MV-4-11 (cell line): ENCODE measurements around the gene PPARGC1A.
A peak's percentile ranks its signal among the peaks of the same experiment; 100 is the strongest.

Experiments used
- DNase-seq: peaks from one replicate; lab custom pipeline; 2025; lab: John Stamatoyannopoulos, UW

PPARGC1A gene

GRCh38 chr4:23889814-23890341 is at the start of gene PPARGC1A:
Gene PPARGC1A, minus strand, starts transcription at chr4:23890047. Its CDS starts 90 bp downstream, at chr4:23889957.
- DNase-seq: no peak

GRCh38 chr4:23938796-23939195 is 48.9 kb upstream of the PPARGC1A start:
- DNase-seq: no peak

- no peak for DNase-seq
These were observed 47.3 kb upstream of the PPARGC1A start for GRCh38 chr4:23937173-23937572.

GRCh38 chr4:23934915-23935314 is 45.1 kb upstream of the PPARGC1A start:
- DNase-seq: peak; percentile 72

GRCh38 chr4:23934223-23934622 is 44.4 kb upstream of the PPARGC1A start:
- no peak for DNase-seq

GRCh38 chr4:23932901-23933308 is 43.1 kb upstream of the PPARGC1A start:
- no peak for DNase-seq

GRCh38 chr4:23932186-23932585 is 42.3 kb upstream of the PPARGC1A start:
- DNase-seq: no peak

GRCh38 chr4:23931489-23931830 is 41.6 kb upstream of the PPARGC1A start:
- no peak for DNase-seq

- DNase-seq: no peak
These were observed 41.1 kb upstream of the PPARGC1A start for GRCh38 chr4:23930750-23931488.

- no peak for DNase-seq
These were observed 39.4 kb upstream of the PPARGC1A start for GRCh38 chr4:23929248-23929647.

- no peak for DNase-seq
These were observed 34.7 kb upstream of the PPARGC1A start for GRCh38 chr4:23924556-23924955.

GRCh38 chr4:23923840-23924239 is 34.0 kb upstream of the PPARGC1A start:
- DNase-seq: no peak

- no peak for DNase-seq
These were observed 33.3 kb upstream of the PPARGC1A start for GRCh38 chr4:23923141-23923540.

- no peak for DNase-seq
These were observed 32.8 kb upstream of the PPARGC1A start for GRCh38 chr4:23922541-23923111.

GRCh38 chr4:23922013-23922412 is 32.2 kb upstream of the PPARGC1A start:
- DNase-seq: no peak

GRCh38 chr4:23921447-23921845 is 31.6 kb upstream of the PPARGC1A start:
- no peak for DNase-seq

GRCh38 chr4:23920716-23921446 is 31.0 kb upstream of the PPARGC1A start:
- DNase-seq: no peak

- no peak for DNase-seq
These were observed 30.4 kb upstream of the PPARGC1A start for GRCh38 chr4:23920296-23920695.

- no peak for DNase-seq
These were observed 26.4 kb upstream of the PPARGC1A start for GRCh38 chr4:23916282-23916681.

GRCh38 chr4:23915459-23916132 is 25.7 kb upstream of the PPARGC1A start:
- DNase-seq: no peak

GRCh38 chr4:23911675-23912455 is 22.0 kb upstream of the PPARGC1A start:
- no peak for DNase-seq

GRCh38 chr4:23909671-23910070 is 19.8 kb upstream of the PPARGC1A start:
- no peak for DNase-seq
